GM19351 (cell line): ENCODE measurements around the gene YY1AP1.
"Not testable (repeated sequence)": the region's sequence is repeated elsewhere in the genome, so short reads cannot be mapped to it uniquely, and the experiment has no call there.

Experiments used
- ATAC-seq: cut with Tn5 transposase; IDR thresholded peaks from one replicate; pipeline ENCODE4 v1.9.1; 2021; ENCODE audit warnings: mild to moderate bottlenecking, moderate library complexity; ENCODE audit not compliant: unreplicated experiment

YY1AP1 gene

DNA sequence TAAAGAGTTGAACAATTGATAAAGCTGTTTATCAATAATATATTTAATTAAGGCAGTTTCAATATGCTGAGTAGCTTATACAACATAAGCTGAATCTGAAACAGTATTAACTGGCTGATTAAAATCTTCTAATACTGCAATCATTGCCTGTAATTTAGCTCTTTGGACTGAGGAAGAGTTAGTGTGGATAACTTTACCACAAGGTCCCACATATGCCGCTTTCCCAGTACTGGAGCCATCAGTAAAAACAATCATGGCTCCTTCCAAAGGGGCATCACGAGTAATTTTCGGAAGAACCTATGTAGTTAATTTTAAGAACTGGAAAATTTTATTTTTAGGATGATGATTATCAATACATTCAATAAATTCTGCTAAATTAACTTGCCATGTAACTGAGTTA lies 7.0 kb upstream of the YY1AP1 start:
- no peak for ATAC-seq

DNA sequence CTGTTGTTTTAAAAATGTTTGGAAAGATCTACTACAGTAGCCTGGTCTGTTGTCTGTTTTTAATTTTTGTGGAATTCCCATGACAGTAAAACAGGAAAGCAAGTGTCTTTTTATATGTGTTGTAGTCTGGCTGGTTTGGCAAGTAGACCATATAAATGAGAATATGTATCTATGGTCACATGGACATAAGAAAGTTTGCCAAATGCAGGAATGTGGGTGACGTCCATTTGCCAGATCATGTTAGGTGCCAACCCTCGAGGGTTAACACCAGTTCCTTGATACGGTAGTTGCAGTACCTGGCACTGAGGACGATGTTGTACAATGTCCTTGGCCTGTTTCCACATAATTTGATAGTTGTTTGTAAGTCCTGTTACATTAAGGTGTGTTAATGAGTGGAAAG lies 6.5 kb upstream of the YY1AP1 start:
- no peak for ATAC-seq

DNA sequence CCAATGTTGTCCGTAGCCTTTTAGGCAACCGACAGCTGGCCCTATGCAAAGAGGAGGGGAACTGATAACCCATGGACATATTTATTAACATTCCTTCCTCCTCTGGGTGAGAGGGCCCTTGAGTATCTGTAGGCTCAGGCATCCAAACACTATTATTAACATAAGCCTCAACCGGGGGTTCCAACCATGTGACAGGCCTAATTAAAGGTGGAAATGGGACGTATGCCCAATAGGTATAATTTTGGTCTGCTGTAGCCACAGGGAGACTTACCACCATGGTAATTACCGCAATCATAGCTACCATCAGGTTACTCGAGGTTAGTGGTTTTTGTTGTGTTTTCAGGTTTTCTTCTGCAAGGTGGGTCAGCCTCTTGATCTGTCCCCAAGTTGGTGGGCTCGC lies 5.6 kb upstream of the YY1AP1 start:
- ATAC-seq, result no peak

DNA sequence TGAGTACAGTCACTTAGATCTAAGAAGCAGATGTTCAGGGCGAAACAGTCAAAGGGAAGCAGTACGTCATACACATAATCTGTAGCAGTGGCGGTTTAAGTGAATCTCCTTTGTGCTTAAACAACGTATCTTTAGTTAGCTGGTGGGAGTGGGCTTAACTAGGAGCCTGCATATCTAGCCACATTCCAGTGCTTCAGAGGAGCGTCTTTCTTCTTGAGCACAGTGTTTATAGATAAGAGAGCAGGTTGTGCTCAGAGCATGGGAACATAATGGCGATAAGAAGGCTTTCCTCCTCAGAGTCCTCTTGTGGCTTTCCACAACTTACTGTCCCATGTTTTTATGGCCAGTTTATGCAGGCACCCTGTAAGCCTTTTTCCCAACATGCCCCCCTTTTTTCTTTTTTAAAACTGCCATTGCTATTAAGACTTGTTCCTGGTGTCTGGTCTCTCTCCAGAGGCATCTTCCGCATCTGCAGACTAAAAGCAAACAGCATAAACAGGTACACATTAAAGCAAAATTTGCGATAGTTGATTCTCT lies 3.5 kb upstream of the YY1AP1 start:
- no peak for ATAC-seq

DNA sequence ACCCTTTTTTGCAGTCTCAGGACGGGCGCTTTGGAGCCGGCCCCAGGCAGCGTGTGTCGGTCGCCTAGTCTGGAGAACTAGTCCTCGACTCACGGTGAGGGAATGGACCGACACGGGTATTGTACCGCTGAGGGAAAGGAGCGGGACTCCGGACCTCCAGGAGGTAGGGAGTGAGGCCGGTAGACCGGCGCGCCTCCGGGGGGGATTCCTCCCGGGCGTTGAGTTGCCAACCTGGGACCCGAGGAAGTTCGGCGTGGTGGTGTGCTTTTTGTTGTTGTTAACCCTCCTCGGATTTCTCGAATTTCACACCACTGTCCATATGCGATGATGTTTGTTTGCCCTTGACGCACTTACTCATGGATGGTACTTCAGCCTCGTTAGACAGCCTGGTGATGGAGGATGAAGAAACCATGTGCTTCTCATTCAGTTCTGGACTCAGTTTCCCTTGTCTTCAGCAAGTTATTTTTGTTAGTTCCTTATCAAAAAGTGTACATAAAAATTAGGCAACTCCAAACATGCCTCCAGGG lies 570 bp upstream of the YY1AP1 start, which contains the start of gene DAP3:
DAP3 (plus strand) TSS at position 11 of the 527 bp plus-strand sequence. CDS start 20,689 bp downstream, outside the sequence.
- ATAC-seq, result not testable (repeated sequence)

DNA sequence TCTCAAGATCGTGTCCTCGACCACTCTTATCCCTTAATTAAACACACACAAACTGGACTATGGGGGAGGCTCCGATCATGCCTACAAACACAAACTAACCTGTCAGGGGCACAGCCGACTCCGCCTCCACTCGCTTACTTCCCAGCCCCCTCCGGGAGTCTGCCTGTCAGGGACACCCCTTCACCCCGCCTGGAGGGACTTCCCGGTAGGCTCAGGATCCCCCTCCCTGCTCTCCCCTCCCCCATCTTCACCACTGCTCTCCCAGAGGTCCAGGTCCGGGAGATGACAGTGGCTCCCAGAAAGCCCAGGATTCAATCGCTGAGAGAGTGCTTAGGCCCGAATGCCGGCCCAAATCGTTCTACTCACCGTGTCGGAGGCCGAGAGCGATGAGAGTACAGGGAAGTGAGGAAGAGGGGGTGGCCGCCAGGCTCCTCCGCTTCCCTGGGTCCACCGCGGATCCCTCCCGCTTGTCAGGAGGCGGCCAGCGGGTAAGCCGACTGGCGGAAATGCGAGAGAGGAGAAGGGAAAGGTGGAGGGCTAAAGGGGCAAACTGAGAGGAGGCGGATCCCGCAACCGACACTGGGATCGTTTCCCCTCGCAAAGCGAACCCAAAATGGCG lies 760 bp downstream of the YY1AP1 start:
- not testable (repeated sequence) for ATAC-seq

DNA sequence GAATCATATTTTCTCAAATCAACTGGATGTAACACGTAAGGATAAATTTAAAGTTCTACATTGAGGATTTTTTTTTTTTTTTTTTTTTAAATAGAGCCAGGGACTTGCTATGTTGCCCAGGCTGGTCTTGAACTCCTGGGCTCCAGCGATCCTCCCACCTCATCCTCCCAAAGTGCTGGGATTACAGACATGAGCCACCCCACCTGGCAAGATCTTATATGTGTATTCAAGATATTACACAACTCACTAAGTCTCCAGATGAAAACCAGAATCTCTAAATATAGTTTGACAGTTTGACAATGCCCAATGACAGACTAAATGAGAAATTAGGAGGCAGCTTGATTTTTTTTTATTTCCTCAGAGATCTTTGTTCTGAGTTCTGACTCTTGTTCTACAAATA lies 6.8 kb downstream of the YY1AP1 start:
- no peak for ATAC-seq

DNA sequence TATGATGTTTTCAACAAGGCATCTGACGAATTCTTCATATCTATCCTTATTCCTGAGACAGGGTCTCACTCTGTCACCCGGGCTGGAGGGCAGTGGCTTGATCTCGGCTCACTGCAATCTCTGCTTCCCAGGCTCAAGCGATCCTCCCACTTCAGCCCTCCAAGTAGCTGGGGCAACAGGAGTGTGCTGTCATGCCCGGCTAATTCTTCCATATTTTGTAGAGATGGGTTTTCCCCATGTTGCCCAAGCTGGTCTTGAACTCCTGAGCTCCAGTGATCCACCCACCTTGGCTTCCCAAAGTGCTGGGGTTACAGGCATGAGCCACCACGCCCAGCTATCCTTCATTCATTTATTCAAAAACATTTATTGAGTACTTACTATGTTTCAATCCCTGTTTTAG lies 8.0 kb downstream of the YY1AP1 start:
- ATAC-seq, result no peak

DNA sequence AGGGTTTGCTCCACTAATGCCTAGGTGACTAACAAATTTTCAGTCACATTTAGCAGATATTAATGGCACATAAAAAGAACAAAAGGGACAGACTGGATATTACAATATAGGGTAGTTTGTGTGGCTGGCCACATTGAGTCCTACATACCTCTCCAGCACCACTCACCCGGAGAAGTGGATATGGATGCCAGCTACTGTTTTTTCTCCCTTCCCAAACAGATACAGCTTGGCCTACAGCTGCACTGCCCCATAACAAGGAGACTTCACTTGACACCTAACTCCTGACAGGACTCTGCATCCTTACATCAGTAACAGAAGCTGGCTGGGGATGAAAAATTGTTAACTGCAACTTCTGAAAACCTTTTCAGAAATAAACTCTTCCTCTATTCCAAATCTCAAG lies 9.6 kb downstream of the YY1AP1 start:
- not testable (repeated sequence) for ATAC-seq

DNA sequence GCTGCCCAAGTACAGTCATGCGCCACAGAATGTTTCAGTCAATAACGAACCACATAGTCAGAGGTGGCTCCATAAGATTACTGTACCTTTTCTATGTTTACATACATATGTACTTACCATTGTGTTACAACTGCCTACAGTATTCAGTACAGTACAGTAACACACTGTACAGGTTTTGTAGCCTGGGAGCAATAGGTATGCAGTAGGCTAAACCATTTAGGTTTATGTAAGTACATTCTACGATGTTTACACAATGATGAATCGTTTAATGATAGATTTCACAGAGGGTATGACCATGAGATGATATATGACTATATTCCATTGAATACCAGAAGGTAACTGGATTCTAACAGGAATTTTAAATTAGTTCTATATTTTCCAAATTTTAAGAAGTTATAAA lies 10.5 kb downstream of the YY1AP1 start:
- no peak for ATAC-seq

DNA sequence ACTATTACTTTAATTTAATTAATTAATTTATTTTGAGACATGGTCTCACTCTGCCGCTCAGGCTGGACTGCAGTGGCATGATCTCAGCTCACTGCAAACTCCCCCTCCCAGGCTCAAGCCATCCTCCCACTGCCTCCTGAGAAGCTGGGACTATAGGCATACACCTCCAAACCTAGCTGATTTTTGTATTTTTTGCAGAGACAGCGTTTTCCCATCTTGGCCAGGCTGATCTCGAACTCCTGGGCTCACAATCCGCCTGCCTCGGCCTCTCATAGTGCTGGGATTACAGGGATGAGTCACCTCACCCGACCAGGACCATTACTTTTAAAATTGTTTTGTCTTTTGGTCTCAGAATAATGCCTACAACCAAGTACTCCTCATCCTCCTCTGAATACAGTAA lies 15.6 kb downstream of the YY1AP1 start:
- ATAC-seq, result no peak

DNA sequence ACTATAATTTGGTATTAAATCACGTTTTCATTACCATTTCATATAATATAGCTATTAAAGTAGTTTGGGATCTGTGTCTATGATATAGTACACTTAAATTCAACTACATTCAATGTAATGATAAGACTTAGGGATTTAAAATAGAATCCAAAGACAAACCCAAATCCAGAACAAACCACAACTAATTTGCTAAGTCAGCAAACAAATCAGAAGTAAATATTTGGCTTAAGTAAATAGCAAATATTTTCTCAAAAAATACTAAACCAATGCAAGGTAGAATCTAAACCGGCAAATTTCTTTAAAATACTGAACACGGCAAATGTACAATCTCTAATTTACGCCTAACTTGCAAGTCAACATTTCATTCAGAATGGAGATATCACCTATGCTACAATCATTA lies 16.8 kb downstream of the YY1AP1 start:
- no peak for ATAC-seq

DNA sequence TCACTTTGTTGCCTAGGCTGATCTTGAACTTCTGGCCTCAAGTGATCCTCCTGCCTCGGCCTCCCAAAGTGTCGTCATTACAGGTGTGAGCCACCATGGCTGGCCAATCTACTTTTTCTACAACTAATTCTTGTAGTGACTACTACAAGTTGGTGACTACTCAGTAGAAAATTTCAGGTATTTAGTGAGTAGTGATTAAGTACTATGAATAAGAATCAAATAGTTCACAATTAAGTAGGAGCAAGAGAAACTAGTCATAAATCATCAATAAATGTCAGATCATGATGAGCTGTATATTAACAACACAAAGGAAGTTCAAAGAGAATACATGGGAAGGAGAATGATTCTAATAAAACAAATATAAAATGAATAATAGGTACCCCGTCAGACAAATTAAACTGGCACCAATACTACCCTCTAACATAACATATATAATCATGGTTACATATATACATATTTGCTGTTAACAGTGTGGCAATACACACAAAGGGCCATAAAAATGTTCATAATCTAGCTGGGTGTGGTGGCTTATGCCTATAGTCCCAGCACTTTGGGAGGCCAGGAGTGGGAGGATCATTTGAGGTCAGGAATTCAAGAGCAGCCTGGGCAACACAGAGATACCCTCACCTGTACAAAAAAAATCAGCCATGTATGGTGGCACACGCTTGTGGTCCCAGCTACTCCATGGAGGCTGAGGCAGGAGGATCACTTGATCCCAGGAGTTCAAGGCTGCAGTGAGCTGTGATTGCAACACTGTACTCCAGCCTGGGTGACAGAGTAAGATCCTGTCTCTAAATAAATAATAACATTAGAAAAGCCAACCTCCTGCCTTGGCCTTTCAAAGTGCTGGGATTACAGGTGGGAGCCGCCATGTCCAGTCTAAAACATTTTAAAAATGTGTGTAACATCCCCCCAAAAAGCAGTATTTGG lies 19.1 kb downstream of the YY1AP1 start:
- ATAC-seq, result no peak

DNA sequence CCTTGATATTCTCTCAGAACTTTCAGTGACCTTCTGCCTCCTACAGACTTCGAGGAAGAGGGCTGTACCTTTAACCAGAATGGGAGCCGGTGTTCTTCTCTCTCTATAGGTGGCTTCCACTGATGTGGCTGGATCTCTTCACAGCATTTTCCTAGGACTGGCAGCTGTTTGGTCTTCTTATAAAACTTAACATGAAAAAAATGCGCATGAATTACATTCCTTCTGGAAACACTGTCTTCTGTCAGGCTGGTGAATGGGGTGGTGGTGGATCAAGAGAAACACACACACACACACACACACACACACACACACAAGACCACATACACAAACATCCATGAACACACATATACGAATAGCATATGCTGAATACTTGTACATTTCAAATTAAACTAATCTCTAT lies 27.3 kb downstream of the YY1AP1 start:
- not testable (repeated sequence) for ATAC-seq

DNA sequence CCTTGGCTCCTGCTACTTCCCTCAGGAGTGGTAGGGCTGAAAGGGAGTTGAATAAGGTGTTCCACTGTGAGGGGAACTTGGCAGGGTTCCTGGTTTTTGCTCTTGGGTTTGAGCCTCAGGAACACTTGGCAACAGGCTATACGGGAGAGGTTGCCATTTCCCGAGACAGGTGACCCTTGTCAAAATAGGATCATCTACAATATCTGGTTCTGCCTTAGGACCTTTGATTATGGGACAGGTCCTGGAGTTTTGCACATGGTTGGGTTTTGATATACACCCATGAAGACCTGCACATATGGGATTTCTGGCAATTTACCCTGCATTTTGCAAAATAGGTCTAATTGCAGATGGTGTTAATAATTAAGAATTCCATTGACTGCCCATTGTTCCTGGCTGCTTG lies 31.1 kb downstream of the YY1AP1 start:
- no peak for ATAC-seq

DNA sequence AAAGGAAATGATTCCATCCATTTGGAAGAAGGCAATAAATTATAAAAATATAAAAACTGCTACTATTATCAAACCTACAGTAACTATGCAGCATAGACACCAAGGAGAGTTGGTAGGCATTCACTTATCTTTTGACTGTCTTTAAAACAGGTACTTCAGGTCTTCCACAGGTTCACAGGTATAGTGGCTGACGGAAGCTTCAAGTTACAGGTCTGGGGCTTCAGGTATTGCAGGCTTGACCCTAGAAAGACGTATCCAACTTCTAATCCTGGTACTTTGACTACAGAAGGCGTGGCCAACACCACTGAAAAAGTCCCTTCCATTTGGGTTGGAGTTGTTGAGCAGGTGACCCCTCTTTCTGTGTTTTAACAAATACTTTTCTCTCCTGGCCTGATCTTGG lies 35.6 kb downstream of the YY1AP1 start:
- no peak for ATAC-seq

DNA sequence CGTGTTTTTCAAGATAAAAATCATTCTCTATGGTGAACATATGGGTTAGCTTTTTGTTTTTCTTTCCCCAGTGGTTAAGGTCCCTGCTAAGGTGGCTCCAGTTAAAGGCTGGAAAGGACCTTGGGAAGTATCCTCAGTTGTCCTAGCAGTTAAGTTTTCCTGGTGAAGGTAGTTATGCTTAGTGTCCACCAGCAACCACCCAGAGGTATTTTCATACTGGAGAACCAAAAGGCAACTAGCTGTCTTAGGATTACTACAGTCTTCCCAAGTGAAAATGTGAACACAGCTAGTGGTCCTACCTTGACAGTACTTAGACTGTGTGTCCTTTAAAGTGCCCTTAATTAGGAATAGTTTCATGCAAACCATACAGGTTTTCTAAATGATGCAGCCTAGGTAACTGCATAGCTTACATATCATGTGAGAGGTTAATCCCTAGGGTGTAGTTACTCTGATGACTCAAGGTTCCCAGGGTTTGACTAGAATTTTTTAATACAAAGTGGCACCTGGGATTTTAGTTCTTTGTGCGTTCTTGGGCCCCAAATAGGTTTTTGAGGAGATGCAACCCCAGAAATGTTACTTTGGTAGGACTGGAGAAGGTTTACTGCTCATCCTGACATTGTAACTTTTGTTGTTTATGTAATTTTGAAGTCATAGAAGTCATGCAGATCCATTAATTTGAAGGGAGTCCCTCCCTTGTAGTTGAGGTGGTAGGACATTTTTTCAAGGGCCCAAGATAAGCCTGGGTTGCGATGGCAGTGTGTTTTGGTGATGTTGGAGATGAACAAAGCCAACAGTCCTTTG lies 36.5 kb downstream of the YY1AP1 start:
- ATAC-seq, result no peak

DNA sequence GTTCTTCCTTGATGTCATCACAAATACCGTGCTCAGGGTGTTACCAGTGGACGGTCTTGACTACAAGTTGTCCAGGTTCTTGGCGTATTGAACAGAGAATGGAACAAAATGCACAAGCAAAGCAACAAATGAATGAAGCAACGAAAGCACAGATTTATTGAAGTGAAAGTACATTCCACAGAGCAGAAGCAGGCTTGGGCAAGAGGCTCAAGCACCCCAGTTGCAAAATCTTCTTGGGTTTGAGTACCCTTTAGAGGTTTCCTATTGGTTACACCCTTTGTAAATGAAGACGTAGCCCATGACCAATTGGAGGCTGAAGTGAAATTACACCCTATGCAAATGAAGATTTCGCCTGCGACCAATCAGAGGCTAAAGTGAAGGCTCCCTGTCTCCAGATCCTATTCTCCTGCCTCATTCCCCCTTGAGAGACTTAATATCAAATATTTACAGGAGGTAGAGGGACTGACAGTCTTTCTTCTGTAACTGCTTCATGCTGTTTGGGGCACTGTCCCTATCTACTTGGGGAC lies 38.3 kb downstream of the YY1AP1 start:
- no peak for ATAC-seq

DNA sequence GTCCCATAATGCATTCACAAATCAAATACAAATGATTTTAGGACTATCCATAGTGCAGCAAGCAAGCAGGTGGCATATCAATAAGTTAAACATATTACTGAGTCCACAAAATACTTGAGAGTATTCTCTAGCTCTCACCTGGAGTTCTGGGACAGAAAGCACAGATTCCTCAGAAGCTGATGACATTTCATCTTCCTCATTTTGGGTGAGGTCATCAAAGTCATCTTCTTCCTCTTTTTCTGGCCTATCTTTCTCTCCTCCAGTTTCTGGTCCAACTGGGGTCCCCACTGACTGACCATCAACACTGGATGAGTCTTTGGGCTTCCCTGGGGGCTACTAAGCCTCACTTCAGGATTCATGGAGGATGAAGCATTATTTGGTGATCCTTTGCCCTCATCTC lies 38.9 kb downstream of the YY1AP1 start:
- ATAC-seq, result no peak

DNA sequence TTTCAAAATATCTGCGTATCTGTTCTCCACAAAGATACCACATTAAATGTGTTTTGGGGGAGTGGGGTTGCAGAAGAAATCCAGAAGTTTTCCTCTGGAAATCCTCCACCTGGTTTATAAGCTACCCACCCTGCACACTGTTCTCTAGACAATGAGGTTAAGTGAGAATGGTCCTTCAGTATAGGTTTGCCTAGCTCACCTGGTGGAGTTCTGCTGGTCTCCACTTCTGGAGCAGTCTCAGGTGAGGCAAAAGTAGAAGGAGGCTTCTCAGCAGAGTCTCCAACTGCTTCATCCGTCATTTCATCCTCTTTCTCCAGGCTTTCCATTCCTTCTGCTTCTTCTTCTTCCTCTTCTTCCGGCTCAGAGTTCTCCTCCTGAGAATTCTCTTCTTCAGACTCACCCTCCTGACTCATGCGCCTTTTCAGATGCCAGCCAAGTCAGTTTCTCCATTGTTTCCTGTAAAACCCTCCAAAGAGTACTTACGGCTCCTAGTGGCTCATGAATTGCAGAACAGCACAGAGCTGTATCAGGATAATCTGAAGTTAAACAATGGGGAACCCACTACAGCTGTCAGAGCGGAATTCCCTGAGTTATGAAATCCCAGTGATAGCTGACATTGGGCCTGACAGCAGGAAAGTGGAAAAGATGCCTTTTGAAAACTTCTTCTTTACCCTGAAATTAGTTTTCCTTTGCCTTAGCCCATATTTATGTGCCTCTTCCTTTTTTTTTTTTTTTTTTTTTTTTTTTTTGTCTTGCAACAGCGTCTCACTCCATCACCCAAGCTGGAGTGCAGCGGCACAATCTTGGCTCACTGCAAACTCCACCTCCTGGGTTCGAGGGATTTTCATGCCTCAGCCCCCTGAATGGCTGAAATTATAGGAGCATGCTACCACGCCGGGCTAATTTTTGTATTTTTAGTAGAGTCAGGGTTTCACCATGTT lies 40.1 kb downstream of the YY1AP1 start:
- ATAC-seq, result no peak
